KMS-11 (cell line): ENCODE measurements around the gene ABHD1.
"Not testable (repeated sequence)": the region's sequence is repeated elsewhere in the genome, so short reads cannot be mapped to it uniquely, and the experiment has no call there.

Experiments
- H2AFZ ChIP-seq: fragments of 200-600 bp; sonication (generic); 2 replicates; pipeline ENCODE4 v1.6.1; 2016; ENCODE audit warnings: antibody characterized with exemption, mixed run types, low read depth
- H3K27ac ChIP-seq: fragments of 200-600 bp; sonication (generic); 2 replicates; pipeline ENCODE4 v1.6.1; 2016; ENCODE audit warnings: mild to moderate bottlenecking, mixed run types
- H3K27me3 ChIP-seq: fragments of 200-600 bp; sonication (generic); 2 replicates; pipeline ENCODE4 v1.6.1; 2017; ENCODE audit warnings: mild to moderate bottlenecking, low read depth, mixed run types, moderate library complexity; ENCODE audit not compliant: insufficient read depth
- H3K36me3 ChIP-seq: fragments of 200-600 bp; sonication (generic); 2 replicates; pipeline ENCODE4 v1.6.1; 2017; ENCODE audit warnings: mild to moderate bottlenecking, mixed run types; ENCODE audit not compliant: insufficient read depth
- H3K4me1 ChIP-seq: fragments of 200-600 bp; sonication (generic); 2 replicates; pipeline ENCODE4 v1.6.1; 2016; ENCODE audit warnings: mild to moderate bottlenecking, low read depth, mixed run types; ENCODE audit not compliant: poor library complexity, severe bottlenecking
- H3K4me2 ChIP-seq: fragments of 200-600 bp; sonication (generic); 2 replicates; pipeline ENCODE4 v1.7.0; 2016; ENCODE audit warnings: mild to moderate bottlenecking, mixed run types
- H3K4me3 ChIP-seq: fragments of 200-600 bp; sonication (generic); IDR thresholded peaks from 2 replicates; pipeline ENCODE4 v1.6.1; 2017; ENCODE audit warnings: low read depth, low read length, mixed read lengths; ENCODE audit not compliant: insufficient read depth
- H3K79me2 ChIP-seq: fragments of 200-600 bp; sonication (generic); 2 replicates; pipeline ENCODE4 v1.6.1; 2016; ENCODE audit warnings: low read depth, mixed run types; ENCODE audit not compliant: insufficient read depth
- H3K9ac ChIP-seq: fragments of 200-600 bp; sonication (generic); 2 replicates; pipeline ENCODE4 v1.6.1; 2016; ENCODE audit warnings: mild to moderate bottlenecking, mixed run types
- H4K20me1 ChIP-seq: fragments of 200-600 bp; sonication (generic); 2 replicates; pipeline ENCODE4 v1.6.1; 2016; ENCODE audit warnings: mild to moderate bottlenecking, mixed run types; ENCODE audit not compliant: insufficient read depth
- TF ChIP-seq, protein P1 (sequence below): fragments of 200-600 bp; sonication (generic); conservative IDR thresholded peaks from 2 replicates; pipeline ENCODE4 v1.6.1; 2017; ENCODE audit warnings: low read depth, mild to moderate bottlenecking, antibody characterized with exemption, low read length, moderate library complexity, mixed read lengths

The ABHD1 gene

DNA sequence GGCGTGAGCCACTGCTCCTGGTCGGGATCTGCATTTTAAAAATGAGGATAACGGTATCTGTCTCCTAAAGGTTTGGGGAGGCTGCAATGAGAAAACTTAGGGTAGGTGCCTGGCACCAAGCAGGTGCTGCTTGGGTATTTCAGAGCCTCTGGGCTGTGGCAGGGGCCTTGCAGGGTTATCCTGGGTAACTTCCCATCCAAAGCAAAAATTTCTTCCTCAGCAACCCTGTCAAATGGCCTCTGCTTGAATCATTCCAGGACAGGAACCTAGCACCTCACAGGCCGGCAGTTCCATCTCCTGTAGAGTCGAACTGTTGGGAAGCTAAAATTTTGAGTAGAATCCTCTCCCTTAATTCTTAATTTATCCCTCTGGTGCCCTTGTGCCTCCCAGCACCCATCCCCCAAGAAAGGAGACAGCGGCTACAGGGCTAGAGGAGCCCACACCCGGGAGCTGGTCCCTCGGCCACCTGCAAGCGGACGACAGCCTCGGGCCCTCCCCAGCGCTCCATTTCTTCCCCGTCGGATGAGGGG lies 5.6 kb upstream of the ABHD1 start:
- no peak overlapping the region for H2AFZ ChIP-seq

DNA sequence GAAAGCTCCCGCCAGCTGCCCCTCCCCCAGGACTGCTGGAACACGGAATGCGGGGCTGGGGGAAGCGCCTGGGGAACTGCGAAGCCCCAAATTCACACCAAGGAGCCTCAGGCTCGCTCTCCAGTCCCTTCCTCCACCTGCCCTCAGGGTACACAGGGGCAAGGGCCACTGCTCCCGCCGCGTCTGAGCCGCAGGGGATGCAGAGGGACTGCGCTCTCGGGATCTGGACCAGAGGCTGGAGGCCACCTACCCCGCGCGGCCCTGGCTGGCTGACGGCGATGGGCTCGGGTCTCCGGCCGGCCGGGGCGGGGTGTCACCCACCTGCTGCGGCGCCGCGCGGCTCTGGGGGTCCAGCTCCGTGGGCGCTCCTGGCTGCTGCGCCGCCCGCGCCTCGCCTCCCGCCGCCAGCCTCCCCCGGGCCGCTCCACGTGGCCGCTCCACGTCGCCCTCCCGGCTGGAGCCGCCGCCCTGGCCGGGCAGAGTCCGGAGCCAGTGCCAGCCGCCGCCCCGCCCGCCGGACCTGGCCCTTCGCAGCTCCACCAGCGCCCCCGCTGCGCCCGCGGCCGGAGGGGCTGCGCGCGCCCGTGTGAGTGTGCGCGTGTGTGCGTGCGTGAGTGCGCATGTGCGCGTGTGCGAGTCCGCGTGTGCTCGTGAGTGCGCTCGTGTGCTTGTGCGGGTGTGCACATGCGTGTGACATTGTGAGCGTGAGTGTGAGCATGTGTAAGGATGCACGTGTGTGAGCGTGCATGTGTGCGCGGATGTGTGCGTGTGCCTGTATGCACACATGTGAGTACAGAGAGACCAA lies 4.9 kb upstream of the ABHD1 start, which contains the start of gene CGREF1:
Gene CGREF1, minus strand, starts transcription at position 604 of the 805 bp plus-strand sequence. CDS start 14,762 bp downstream, outside the sequence.
- TF ChIP-seq, protein P1, sequence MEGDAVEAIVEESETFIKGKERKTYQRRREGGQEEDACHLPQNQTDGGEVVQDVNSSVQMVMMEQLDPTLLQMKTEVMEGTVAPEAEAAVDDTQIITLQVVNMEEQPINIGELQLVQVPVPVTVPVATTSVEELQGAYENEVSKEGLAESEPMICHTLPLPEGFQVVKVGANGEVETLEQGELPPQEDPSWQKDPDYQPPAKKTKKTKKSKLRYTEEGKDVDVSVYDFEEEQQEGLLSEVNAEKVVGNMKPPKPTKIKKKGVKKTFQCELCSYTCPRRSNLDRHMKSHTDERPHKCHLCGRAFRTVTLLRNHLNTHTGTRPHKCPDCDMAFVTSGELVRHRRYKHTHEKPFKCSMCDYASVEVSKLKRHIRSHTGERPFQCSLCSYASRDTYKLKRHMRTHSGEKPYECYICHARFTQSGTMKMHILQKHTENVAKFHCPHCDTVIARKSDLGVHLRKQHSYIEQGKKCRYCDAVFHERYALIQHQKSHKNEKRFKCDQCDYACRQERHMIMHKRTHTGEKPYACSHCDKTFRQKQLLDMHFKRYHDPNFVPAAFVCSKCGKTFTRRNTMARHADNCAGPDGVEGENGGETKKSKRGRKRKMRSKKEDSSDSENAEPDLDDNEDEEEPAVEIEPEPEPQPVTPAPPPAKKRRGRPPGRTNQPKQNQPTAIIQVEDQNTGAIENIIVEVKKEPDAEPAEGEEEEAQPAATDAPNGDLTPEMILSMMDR = no peak
- no peak within 1 kb of the TSS for H3K4me3 ChIP-seq
- H4K20me1 ChIP-seq = no peaks in the 10 kb centered on the region
- no peaks in the 10 kb centered on the region for H3K79me2 ChIP-seq
- H3K27me3 ChIP-seq = no peaks in the 10 kb centered on the region
- peaks cover 4% of the 10 kb centered on the region for H3K4me1 ChIP-seq
- H3K4me2 ChIP-seq = no peak within 1 kb of the TSS
- H3K27ac ChIP-seq = no peak within 1 kb of the TSS
- no peak within 1 kb of the TSS for H2AFZ ChIP-seq
- H3K36me3 ChIP-seq = no peaks in the 10 kb centered on the region
- no peak within 1 kb of the TSS; the same call in 1 of the 2 replicates for H3K9ac ChIP-seq

More for the DNA sequence above, 5.6 kb upstream of the ABHD1 start:
- Histone ChIP-seq H3K27ac (no peak overlapping the region), H3K4me1 (peaks cover 2% of the 10 kb centered on the region), H3K9ac (no peak overlapping the region), H3K4me3 (no peak overlapping the region), H3K4me2 (no peak overlapping the region), H3K79me2 (no peaks in the 10 kb centered on the region), H4K20me1 (no peaks in the 10 kb centered on the region), H3K36me3 (no peaks in the 10 kb centered on the region), H3K27me3 (no peaks in the 10 kb centered on the region)
- TF ChIP-seq, protein P1 = no peak

DNA sequence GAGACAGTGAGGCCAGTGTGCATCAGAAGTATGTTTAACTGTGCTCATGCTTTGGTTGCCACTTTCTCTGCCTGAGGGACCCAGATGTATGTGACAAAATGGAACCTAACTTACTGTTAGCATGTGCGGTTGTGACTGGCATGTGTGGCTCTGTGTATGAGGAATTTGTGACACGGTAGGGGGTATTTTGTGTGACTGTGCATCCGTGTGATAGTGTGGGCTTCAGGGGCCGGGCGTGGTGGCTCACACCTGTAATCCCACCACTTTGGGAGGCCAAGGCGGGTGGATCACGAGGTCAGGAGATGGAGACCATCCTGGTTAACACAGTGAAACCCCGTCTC lies 4.3 kb upstream of the ABHD1 start:
- H4K20me1 ChIP-seq, H3K4me2 ChIP-seq, H3K4me3 ChIP-seq, H3K27me3 ChIP-seq, H3K4me1 ChIP-seq, H3K36me3 ChIP-seq, H3K9ac ChIP-seq, H3K79me2 ChIP-seq, H2AFZ ChIP-seq, H3K27ac ChIP-seq: not testable (repeated sequence)

DNA sequence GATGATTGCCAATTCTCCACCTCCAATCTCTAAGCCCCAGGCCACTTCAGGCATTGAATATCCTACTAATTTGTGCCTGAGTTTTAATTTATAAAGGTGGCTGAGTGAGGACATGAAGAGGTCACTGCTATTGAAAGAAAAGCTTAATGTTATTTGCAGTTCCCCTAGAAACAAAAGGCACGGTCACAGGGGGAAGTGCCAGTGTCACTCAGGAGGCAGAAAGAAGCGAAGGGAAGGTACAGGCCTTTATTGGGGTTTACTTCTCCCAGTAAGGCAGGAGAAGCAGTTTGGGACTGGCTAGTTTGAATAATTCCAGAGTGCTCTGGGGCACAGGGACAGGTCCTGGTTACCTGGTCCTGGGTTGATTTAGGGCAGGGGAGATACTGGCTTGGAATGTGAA lies 1.7 kb upstream of the ABHD1 start:
- TF ChIP-seq, protein P1 = no peak
- no peaks in the 10 kb centered on the region for H3K27me3 ChIP-seq
- no peak overlapping the region for H3K4me2 ChIP-seq
- H2AFZ ChIP-seq = no peak overlapping the region
- H4K20me1 ChIP-seq = no peaks in the 10 kb centered on the region
- H3K9ac ChIP-seq = no peak overlapping the region
- no peak overlapping the region for H3K27ac ChIP-seq
- H3K36me3 ChIP-seq = no peaks in the 10 kb centered on the region
- H3K4me1 ChIP-seq = peaks cover 9% of the 10 kb centered on the region
- no peaks in the 10 kb centered on the region for H3K79me2 ChIP-seq
- H3K4me3 ChIP-seq = no peak overlapping the region

DNA sequence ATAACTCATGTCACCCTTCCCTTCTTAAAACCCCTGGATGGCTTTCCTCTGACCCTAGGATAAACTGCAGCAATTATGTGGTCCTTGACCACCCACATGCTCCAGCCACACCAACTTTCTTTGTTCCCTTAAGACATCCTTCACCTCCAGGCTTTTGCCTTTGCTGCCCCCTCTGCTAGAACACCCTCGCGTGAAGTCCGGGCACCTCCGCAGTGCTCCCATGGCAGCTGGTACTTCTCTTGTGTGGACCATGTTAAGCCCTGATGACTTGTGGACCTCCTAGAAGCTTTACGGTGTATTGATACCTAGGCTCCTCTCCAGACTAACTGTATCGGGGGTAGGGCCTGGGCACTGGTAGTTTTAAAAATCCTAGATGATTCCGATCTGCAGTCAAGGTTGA lies 824 bp upstream of the ABHD1 start:
- peaks cover 9% of the 10 kb centered on the region for H3K4me1 ChIP-seq
- H3K9ac ChIP-seq = no peak overlapping the region
- no peak overlapping the region for H3K27ac ChIP-seq
- H3K4me3 ChIP-seq = no peak overlapping the region
- H4K20me1 ChIP-seq = no peaks in the 10 kb centered on the region
- no peaks in the 10 kb centered on the region for H3K27me3 ChIP-seq
- H2AFZ ChIP-seq = peak overlapping the region; percentile 78; the same call in 1 of the 2 replicates
- H3K36me3 ChIP-seq = no peaks in the 10 kb centered on the region
- H3K4me2 ChIP-seq = peak overlapping the region; percentile 67; the same call in 1 of the 2 replicates
- no peaks in the 10 kb centered on the region for H3K79me2 ChIP-seq
- TF ChIP-seq, protein P1 = no peak
